HG02798 (cell line): ENCODE data around the gene FXYD4.
A peak's percentile ranks its signal among the peaks of the same experiment; 100 is the strongest.

Experiments
- ATAC-seq: cut with Tn5 transposase; IDR thresholded peaks from one replicate; pipeline ENCODE4 v1.9.1; 2021; ENCODE audit warnings: mild to moderate bottlenecking; ENCODE audit not compliant: unreplicated experiment, poor library complexity

Gene FXYD4

DNA sequence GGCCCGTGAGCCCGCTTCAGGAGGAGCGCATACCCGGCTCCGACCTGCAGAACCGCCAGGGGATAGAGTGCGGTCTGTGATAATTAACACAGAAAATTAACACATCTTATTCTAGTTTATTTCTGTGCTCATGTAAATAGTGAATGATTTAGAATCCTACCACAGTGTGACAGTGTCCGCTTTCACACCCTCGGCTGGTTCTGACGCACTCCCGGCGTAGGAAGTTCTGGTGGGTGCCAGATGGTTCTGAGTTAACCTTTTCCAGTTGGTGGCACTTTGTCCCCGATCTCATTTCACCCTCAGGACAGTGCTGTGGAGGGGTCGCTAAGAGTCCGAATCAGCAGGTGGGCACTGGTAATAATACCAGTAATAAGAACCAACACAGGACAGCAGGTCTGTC is 28.3 kb upstream of the FXYD4 start:
- ATAC-seq, result no peak

GRCh38 chr10:43344051-43344450 is 27.4 kb upstream of the FXYD4 start:
- ATAC-seq, result no peak

GRCh38 chr10:43347997-43348396 is 23.4 kb upstream of the FXYD4 start:
- no peak for ATAC-seq

DNA sequence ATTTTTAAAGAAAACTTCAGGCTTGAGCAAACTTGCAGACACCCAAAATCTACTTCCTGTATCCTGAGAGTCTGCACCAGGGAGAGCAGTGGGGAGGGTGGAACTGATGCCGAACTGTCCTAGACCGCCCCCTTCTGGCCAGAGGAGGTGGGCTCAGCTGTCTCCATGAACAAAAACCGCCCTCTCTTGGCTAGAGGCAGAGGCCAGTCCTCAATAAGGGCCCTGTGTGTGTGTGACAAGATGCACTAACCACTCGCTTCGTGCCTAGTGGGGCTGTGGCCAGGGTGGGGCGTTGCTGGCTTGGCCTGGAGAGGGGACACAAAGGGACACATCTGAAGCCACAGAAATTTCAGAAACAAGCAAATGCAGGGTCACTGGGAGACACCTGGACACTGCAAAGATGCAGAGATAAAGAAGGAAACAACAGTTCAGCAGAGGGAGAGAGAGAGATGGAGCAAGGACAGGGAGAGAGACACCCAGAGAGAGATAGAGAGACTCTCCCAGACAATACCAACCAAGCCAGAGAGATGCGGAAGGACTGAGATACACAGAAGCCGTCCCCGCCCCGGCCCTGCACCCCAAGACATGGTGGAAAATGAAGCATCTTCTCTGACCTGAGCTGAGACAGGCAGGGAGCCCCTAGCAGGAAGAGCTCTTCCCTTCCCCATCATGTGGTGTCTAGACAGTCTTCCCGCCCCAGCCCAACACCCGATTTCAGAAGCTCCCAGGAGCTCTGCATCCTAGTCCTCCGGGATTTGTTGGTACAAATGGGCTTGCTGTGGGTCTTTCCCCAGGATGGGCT is 22.7 kb upstream of the FXYD4 start:
- ATAC-seq, result peak; percentile 99

- ATAC-seq, result no peak
Measured at GRCh38 chr10:43350156-43350555, 21.3 kb upstream of the FXYD4 start.

- ATAC-seq, result no peak
Measured at GRCh38 chr10:43350686-43351085, 20.8 kb upstream of the FXYD4 start.

DNA sequence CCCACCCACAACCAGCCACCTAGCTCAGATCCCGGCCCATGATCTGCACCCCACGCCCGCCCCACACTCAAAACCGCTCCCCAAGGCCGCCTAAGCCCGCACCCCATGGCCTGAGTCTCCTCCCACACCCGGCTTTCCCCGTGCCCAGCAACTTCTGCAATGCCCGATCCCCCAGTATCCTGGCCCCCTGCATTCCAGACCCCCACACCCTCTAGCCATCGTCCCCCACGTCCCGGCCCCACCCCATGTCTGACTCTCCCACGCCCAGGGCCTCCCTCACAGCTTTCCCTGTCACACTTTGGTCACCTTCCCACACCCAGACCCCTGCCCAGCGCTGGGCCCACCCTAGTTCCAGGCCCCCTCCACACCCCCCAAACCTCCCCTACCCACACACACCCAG is 20.1 kb upstream of the FXYD4 start:
- no peak for ATAC-seq

GRCh38 chr10:43352951-43353350 is 18.5 kb upstream of the FXYD4 start:
- ATAC-seq, result no peak

DNA sequence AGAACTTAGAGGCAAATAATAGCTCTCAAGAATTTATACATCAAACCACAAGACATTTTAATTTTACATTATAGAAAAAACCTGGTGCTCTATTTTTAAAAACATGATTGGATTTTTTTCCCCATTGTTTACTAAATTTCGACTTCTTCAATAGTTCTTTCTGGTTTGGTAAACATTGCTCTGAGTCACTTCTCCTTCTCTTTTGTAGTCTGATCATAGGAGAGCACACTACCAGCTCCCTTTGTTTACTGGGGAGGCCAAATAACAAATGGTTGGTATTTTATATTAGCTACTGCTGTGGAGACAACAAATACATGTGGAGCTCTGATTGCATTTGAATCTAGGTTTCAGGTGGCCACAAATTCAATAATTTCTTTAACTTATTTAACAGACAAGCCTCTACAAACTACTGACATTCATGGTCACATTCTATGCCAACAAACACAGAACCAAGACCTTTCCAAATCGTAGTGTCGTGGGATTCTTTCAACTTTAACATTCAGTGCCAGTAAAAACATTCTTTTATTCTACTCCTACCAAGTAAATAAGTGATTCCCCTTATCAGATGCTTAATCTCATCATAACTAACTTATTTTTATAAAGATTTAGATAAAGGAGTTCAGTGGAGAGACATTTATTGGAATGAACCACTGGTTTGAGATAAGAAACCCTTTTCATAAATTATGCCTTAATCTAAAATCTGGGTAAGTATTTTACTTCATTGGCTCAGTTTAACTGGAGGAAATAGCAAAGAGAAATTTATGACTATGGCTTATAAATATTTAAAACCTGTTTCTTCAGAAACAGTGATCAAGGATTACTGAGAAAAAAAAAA is 17.7 kb upstream of the FXYD4 start:
- no peak for ATAC-seq

DNA sequence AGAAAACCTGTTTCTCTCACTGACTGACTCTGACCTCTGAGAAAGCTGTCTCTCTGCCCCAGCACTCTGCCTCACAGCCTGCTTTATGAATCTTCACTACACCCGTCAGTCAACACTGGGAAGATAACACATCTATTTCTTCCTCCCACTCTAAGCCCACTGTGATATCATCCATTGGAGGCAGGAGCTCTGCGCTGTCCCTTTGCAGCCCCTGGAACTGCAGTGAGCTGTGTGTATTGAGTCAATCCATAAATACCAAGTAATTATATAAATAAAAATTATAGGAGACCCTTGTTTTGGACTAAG is 17.2 kb upstream of the FXYD4 start:
- ATAC-seq, result no peak

DNA sequence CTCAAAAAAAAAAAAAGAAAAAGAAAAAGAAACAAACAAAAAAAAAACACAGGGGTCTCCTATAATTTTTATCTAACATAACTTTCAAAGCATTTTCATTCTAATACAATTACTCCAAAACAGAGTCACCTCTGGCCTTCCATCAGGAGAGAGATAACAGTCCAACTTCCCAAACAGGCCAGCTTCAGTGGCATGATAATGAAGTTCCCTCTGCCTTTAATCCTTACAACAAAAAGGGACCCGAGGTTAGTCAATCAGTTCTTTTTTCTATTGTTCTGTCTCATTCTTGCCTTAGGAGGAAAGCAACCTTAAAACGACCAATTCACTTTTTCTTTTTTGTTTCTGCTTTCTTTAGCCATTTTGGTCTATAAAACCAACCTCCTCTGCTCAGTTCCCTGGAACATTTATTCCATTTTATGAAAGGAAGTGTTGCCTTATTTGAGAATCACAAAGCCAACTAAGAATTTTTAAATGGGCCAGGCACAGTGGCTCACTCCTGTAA is 16.5 kb upstream of the FXYD4 start:
- ATAC-seq, result no peak

DNA sequence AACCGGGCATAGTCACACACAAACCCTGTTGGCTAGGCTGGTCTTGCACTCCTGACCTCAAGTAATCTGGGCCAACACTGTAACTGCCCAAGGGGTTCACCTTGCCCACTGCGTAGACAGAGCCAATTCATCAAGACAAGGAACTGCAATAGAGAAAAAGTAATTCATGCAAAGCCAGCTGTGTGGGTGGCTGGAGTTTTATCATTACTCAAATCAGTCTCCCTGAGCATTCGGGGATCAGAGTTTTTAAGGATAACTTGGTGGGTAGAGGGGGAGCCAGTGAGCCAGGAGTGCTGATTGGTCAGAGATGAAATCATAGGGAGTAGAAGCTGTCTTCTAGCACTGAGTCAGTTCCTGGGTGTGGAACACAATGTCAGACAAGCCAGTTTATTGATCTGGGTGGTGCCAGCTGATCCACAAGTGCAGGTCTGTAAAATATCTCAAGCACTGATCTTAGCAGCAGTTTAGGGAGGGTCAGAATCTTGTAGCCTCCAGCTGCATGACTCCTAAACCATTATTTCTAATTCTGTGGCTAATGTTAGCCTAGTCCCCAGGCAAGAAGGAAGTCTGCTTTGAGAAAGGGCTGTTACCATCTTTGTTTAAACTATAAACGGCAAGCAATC is 15.6 kb upstream of the FXYD4 start:
- ATAC-seq, result no peak

GRCh38 chr10:43360086-43360485 is 11.3 kb upstream of the FXYD4 start:
- ATAC-seq, result no peak

- no peak for ATAC-seq
Measured at GRCh38 chr10:43361547-43362190, 9.8 kb upstream of the FXYD4 start.

DNA sequence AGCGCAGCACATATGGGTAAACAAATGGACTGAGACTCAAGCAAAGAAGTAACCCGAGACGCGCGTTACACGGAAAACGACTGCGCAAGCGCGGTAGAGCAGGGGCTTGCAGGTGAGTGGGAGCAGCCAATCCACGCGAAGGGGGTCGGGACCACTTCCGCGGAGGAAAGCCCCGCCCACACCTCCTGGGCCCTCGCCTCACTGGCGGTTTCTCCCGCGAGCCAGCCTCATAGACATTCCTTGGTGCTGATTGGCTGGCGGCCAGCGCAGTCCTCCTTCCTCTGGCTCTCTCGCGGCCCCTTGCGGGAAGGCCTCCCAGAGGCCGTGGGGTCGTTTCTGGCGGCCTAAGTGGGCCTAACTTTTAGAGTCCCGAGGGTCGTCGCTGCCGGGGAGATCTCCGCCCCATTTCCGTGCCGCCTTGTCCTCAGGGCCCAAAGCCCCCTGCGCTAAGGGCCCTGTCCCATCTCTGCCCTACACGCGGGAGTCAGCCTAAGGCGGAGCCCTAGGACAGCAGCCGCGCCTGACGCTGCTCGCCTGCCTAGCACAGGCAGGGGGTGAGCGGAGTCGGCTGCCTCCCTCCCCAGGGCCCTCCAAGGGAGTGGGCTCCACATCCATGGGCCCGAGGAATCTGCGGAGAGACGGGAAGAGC is 9.1 kb upstream of the FXYD4 start:
- ATAC-seq, result peak; percentile 99

GRCh38 chr10:43365001-43365400 is 6.4 kb upstream of the FXYD4 start:
- ATAC-seq, result no peak

DNA sequence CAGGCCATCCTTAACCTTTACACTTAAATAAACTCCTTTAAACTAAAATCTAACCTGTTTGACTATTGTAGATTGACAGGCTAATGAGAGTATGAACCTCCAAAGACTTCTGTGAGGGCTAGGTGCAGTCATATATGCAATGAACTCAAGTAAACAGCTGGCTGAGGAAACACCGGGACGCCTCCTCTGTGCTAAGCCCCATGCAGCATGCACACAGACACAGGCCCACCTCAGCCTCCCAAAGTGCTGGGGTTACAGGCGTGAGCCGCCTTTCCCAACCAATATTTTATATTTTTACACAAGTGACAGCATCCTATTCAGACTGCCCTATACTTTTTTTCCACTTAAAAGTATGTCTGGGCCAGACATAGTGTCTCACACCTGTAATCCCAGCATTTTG is 1.5 kb upstream of the FXYD4 start:
- no peak for ATAC-seq

- ATAC-seq, result no peak
Measured at GRCh38 chr10:43370671-43371215, 693 bp upstream of the FXYD4 start.

- ATAC-seq, result no peak
Measured at GRCh38 chr10:43372765-43373361, 1.4 kb downstream of the FXYD4 start.

DNA sequence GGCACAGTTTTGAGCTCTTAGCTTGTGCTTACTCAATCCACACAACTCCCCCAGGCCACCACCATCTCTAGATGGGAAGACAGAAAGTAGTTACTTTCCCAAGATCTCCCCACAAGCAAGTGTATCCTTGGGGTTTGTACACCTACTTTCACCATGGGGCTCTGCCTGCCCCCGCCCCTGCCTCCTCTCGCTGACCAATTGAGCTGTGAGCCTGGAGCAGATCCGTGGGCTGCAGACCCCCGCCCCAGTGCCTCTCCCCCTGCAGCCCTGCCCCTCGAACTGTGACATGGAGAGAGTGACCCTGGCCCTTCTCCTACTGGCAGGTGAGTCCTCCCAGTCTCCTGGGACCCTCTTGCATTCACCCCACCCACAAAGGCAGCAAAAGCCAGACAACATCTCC is 2.0 kb downstream of the FXYD4 start:
- no peak for ATAC-seq
